HEK293T (cell line): ENCODE measurements around the gene SCAI.

Experiments
- SUZ12 ChIP-seq: fragments of 450-650 bp; IDR thresholded peaks from 2 replicates; pipeline ENCODE4 v1.6.1; 2016; ENCODE audit warnings: mild to moderate bottlenecking
- TF ChIP-seq, protein P1 (sequence below): fragments of 450-650 bp; IDR thresholded peaks from 2 replicates; pipeline ENCODE4 v1.6.1; 2016

DNA sequence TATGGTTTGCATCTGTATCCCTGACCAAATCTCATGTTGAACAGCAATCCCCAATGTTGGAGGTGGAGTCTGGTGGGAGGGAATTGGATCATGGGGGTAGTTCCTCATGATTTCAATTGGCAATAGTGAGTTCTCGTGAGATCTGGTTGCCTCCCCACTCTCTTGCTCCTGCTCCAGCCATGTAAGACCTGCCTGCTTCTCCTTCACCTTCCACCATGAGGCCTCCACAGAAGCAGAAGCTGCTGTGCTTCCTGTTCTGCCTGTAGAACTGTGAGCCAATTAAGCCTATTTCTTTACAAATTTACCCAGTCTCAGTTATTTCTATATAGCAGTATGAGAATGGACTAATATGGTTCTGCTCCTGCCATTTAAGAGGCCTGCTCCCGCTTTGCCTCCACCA, 32.9 kb downstream of the SCAI start:
- no peak for TF ChIP-seq SUZ12
- TF ChIP-seq, protein P1, sequence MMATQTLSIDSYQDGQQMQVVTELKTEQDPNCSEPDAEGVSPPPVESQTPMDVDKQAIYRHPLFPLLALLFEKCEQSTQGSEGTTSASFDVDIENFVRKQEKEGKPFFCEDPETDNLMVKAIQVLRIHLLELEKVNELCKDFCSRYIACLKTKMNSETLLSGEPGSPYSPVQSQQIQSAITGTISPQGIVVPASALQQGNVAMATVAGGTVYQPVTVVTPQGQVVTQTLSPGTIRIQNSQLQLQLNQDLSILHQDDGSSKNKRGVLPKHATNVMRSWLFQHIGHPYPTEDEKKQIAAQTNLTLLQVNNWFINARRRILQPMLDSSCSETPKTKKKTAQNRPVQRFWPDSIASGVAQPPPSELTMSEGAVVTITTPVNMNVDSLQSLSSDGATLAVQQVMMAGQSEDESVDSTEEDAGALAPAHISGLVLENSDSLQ = no peak
